ENCODE results near the gene HDAC4.
"Not testable (repeated sequence)": the region's sequence is repeated elsewhere in the genome, so short reads cannot be mapped to it uniquely, and the experiment has no call there.

Gene HDAC4

DNA sequence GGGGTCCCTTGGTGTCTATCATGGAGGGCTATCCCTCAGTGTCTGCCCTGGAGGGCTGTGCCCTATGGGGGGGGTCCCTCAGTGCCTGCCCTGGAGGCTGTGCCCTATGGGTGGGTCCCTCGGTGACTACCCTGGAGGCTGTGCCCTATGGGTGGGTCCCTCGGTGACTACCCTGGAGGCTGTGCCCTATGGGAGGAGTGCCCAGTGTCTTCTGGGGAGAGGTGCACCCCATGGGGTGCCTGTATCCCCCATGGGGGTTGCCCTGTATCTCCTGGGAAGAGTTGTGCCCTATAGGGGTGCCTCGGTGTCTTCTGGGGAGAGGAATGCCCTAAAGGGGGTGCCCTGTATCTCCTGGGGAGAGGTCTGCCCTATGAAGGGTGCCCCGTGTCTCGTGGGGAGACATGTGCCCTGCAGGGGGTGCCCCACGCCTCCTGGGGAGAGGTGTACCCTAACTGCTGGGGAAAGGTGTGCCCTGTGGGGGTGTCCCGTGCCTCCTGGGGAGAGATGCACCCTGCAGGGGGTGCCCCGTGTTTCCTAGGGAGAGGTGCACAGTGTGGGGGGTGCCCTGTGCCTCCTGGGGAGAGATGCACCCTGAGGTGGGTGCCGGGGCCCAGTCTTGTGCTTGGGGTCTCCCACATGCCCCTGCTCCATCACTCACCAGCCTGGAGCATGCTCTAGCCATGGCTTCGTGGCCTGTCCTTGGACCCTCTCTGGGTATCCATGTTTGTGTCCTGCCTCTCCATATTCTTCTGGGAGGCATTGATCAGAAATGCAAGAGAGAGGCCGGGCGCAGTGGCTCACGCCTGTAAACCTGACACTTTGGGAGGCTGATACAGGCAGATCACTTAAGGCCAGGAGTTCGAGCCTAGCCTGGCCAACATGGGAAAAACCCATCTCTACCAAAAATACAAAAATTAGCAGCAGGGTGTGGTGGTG is 215.6 kb downstream of the HDAC4 start:
- DNase-seq (ENCODE audit: low read depth): no peak

GRCh38 chr2:239184179-239184578 is 216.6 kb downstream of the HDAC4 start:
- no peak for DNase-seq (ENCODE audit: low read depth)

- DNase-seq (ENCODE audit: low read depth): no peak
Observed at GRCh38 chr2:239182981-239183791, 217.6 kb downstream of the HDAC4 start.

GRCh38 chr2:239181903-239182581 is 218.8 kb downstream of the HDAC4 start:
- no peak for DNase-seq (ENCODE audit: low read depth)

GRCh38 chr2:239181074-239181902 is 219.5 kb downstream of the HDAC4 start:
- DNase-seq (ENCODE audit: low read depth): no peak

- DNase-seq (ENCODE audit: low read depth): no peak
Observed at GRCh38 chr2:239180526-239181073, 220.2 kb downstream of the HDAC4 start.

- DNase-seq (ENCODE audit: low read depth): no peak
Observed at GRCh38 chr2:239179851-239180371, 220.9 kb downstream of the HDAC4 start.

GRCh38 chr2:239178954-239179353 is 221.9 kb downstream of the HDAC4 start:
- no peak for DNase-seq (ENCODE audit: low read depth)

- no peak for DNase-seq (ENCODE audit: low read depth)
Observed at GRCh38 chr2:239178484-239178883, 222.3 kb downstream of the HDAC4 start.

GRCh38 chr2:239177908-239178307 is 222.9 kb downstream of the HDAC4 start:
- DNase-seq (ENCODE audit: low read depth): no peak

DNA sequence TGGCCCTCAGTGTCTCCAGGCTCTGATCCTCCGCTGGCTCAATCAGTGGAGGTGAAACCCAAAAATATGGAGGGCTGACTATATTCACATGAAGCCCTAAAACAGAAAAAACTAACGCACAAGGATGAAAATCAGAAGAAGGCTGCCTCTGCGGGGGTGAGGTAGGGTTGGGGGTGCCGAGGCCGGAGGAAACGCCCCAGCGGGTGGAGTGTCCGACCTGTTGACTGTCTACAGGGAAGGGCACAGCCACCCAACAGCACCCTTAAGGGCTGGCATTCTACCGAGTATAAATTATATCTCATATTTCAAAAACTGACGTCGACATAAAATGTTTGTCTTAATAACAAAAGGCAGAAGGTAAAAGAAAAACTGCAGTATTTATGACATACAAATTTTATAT is 223.5 kb downstream of the HDAC4 start:
- no peak for DNase-seq (ENCODE audit: low read depth)

- not testable (repeated sequence) for DNase-seq (ENCODE audit: low read depth)
Observed at GRCh38 chr2:239176138-239176803, 224.5 kb downstream of the HDAC4 start.

GRCh38 chr2:239175181-239175580 is 225.6 kb downstream of the HDAC4 start:
- no peak for DNase-seq (ENCODE audit: low read depth)

DNA sequence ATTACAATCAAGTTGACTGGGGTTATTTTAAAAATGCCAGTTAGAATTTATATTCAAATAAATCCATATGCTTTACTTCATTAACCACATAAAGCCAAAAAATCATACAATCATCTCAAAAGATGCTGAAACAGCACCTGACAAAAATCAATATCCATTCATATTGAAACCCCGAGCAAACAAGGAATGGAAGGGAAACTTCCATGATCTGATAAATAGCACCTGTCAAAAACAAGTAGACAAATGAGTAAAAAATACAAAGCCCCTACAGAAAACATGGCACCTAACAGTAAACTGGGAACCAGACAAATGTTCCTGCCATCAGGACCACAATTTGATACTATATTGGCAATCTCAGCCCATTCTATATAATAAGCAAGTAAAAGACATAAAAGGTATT is 227.5 kb downstream of the HDAC4 start:
- no peak for DNase-seq (ENCODE audit: low read depth)

- DNase-seq (ENCODE audit: low read depth): no peak
Observed at GRCh38 chr2:239171643-239172042, 229.2 kb downstream of the HDAC4 start.

DNA sequence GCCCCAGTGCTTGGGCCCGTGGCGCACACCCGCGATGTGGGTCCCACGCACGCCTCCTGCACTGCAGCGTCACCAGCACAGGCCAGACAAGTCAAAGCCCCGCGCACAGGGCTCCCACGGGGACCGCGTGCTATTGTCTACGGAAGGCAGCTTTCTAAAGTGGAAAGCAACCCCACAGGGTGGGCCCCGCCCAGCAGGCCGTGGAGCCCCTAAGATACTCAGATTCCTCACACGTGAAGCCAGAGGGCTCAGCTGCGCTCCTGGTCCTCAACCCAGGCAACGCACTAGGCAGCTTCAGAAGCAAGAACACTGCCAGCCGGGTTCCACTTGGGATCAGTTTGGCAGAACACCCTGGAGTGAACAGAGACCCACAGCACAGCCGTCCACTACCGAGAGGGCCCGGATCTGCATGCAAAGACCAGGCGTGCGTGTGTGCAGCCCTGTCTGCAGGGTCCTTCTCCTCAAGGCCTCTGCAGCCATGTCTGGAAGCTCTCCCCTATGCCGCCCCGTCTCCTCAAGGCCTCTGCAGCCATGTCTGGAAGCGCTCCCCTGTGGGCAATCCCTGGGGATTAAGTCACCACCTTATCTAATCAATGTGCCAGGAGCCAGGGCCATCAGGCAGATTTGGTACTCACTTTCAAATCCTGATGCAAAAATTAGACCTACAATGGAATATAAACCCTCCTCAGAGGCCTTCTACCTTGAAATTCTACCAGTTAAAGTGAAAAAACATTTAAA is 231.3 kb downstream of the HDAC4 start:
- DNase-seq (ENCODE audit: low read depth): no peak

- no peak for DNase-seq (ENCODE audit: low read depth)
Observed at GRCh38 chr2:239168575-239168974, 232.2 kb downstream of the HDAC4 start.

DNA sequence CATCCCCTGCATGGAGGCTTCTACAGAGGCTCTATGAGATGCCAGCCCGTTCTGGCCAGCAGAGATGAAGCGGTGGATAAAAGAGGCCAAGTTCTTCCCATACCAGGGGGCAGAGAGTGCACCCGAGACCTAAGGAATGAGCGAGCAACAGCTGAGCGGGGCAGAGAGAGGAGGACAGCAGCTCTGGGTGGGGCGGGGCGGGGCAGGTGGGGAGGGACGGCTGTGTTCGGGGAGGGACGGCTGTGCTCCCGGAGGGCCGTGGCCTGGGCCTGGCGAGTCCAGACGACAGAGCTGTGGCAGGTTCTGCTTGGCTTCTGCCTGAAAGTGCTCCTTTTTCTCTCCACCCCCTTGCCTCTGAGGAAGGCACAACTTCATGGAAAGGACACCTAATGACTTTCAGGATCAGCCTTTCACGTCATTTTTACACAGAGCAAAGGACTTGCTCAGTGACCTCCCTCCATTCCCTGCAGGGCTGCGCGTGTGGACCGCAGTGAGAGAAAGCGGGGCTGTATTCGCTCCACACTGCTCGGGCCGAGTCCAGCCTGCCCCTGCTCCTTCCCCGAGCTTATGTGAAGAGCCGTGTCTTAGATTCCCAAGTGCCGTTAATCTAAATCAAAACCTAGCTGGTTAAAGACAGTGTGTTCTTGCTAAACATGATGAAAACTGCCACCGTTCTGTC is 232.9 kb downstream of the HDAC4 start:
- no peak for DNase-seq (ENCODE audit: low read depth)

GRCh38 chr2:239167011-239167673 is 233.7 kb downstream of the HDAC4 start:
- no peak for DNase-seq (ENCODE audit: low read depth)

All from stimulated activated CD8-positive, alpha-beta memory T cell treated with anti-CD3 and anti-CD28 coated beads, Interleukin-12 subunit alpha, Interleukin-12 subunit beta, amount 100 ng/mL, for 4 hours (primary cell).